Superior temporal gyrus (tissue), 1 donor: ENCODE measurements around the gene CHD1L.
"Not testable (repeated sequence)": the region's sequence is repeated elsewhere in the genome, so short reads cannot be mapped to it uniquely, and the experiment has no call there.

ENCODE experiments used
- DNase-seq: peaks from one replicate; pipeline ENCODE4 v3.0.0-alpha.2; 2016; ENCODE audit errors: extremely low spot score

CHD1L gene

GRCh38 chr1:147267711-147268110 lies 25.2 kb downstream of the CHD1L start:
- no peak for DNase-seq

GRCh38 chr1:147270721-147271120 lies 28.2 kb downstream of the CHD1L start:
- DNase-seq: no peak

GRCh38 chr1:147272042-147272441 lies 29.6 kb downstream of the CHD1L start:
- no peak for DNase-seq

GRCh38 chr1:147273409-147274336 lies 31.2 kb downstream of the CHD1L start:
- peak; percentile 82 for DNase-seq

- no peak for DNase-seq
Measured at GRCh38 chr1:147281950-147282349, 39.5 kb downstream of the CHD1L start.

- no peak for DNase-seq
Measured at GRCh38 chr1:147283011-147283410, 40.5 kb downstream of the CHD1L start.

GRCh38 chr1:147287133-147287865 lies 44.8 kb downstream of the CHD1L start:
- DNase-seq: no peak

GRCh38 chr1:147292012-147292411 lies 49.5 kb downstream of the CHD1L start:
- DNase-seq: peak; percentile 45

DNA sequence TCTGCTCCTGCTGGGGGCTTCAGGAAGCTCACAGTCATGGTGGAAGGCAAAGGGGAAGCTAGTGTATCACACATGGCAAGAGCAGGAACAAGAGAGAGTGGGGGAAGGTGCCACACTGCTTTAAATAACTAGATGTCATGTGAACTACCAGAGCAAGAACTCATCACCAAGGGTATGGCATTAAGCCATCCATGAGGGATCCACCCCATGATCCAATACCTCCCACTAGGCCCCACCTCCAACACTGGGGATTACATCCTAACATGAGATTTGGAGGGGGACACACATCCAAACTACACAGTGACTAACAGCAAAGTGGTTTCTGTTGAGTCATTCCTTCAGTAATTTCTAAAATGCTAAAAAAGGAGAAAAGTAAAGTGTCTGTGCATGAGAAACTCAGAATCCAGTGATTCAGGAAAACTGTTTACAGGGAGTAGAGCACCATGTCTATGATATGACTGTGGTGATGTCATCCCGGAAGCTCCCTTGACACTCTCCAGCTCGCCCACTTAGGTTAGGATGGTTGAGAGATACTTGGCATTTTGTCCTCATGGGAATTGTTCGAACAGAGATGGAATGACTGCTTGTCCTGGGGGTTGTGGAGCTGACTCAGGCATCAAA lies 50.3 kb downstream of the CHD1L start:
- no peak for DNase-seq

- DNase-seq: no peak
Measured at GRCh38 chr1:147297438-147297837, 55.0 kb downstream of the CHD1L start.

GRCh38 chr1:147305803-147306202 lies 63.3 kb downstream of the CHD1L start:
- DNase-seq: not testable (repeated sequence)

GRCh38 chr1:147316968-147317367 lies 74.5 kb downstream of the CHD1L start:
- DNase-seq: no peak

GRCh38 chr1:147326933-147327687 lies 84.6 kb downstream of the CHD1L start:
- DNase-seq: not testable (repeated sequence)

GRCh38 chr1:147334292-147334691 lies 91.8 kb downstream of the CHD1L start:
- no peak for DNase-seq

DNA sequence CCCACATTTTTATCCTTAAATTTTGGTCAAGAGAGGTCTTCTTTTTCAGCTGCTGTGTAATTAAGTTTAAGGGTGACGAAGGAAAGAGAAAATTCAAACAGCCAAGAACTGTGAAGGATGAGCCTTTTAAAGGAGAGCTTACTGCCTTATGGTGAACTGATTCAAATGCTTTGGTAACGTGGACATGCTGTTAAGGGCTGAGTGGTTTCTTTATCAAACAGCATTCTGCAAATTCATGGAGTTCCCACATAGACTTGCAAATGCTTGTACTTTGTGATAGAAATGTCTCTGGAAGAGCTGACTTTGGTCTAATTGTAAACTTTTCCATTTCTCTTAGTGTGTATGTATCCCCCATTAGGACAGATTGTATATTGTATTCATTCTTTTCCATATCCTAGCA lies 93.8 kb downstream of the CHD1L start:
- no peak for DNase-seq

DNA sequence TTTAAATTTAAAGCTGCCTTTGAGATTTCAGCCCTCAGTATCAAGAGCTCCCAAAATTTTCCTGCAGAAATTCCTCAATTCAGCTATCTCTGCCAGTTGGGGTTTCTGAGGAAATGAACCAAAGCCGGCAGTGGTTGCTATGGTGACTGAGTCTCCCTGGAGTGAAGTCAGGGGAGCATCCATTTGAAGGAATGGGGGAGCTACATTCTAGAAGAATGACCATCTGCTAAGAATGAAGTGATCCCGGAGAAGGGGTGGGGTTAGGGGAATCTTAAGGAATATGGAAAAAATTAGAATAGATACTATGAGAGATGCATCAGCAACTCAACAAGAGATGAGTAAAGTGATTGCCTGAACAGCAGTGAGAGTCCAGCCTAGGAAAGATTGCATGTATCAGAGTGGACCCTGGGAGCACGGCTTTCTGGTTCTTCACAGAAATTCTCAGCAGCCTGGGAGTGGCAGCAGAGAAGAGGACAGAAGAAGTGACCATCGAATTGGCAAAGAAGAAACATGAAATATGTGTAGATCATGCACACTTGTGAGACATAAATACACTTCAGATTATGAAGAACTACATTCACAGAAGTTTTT lies 94.7 kb downstream of the CHD1L start:
- peak; percentile 54 for DNase-seq

GRCh38 chr1:147338571-147338970 lies 96.1 kb downstream of the CHD1L start:
- no peak for DNase-seq

DNA sequence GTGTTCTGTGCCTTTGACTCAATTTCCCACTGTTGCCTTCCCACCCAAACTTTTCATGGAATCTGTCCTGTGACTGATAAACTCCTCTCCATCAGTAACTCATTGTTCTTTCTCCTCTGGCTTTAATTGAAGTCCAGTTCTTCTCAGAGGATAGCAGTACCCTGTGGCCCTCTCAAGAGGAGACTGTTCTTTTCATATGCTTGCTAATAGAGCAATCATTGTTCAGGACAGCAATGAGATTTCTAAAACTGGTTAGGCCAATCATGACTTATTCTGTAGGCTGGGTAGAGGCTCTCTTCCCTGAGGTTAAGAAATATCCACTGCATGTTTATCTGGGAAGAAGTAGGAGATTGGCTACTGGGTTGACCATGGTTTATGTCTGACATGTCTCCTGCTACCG lies 98.8 kb downstream of the CHD1L start:
- DNase-seq: no peak
